ENCODE measurements around the gene PTH1R. TPM values are rescaled to one million over a fixed set of nuclear protein-coding genes. Genes with fewer than 3 reads are reported as not detected.

PTH1R gene
- total RNA-seq, 4 donors from 2014 or later, result 0.40 to 1.9 (median 1.5) TPM

DNA sequence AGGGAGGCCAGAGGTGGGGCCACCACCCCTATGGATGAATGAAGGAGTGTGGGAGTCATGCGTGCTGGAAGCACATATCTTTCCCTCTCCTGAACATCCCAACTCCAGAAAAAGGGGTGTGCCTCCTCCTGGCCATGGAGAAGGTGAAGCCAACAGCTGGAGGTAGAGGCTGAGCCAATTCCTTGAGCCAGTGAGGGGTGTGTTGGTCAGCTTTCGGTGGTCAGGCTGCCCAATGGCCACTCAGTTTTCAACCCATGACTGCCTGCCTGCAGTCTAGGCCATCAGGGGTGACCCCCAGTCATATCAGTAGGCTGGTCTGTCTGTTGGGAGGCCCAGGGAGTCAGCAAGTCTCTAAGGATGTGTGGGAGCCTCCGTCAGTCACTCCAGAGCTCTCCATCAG lies 13.6 kb downstream of the PTH1R start:
- 79 to 92% methylated on average over 2 to 3 of the region's 3 CpGs for WGBS, 2 donors
- H3K36me3 ChIP-seq, result no peaks in the 10 kb centered on the region
- no peak overlapping the region for H3K4me3 ChIP-seq
- TF ChIP-seq, protein P1, sequence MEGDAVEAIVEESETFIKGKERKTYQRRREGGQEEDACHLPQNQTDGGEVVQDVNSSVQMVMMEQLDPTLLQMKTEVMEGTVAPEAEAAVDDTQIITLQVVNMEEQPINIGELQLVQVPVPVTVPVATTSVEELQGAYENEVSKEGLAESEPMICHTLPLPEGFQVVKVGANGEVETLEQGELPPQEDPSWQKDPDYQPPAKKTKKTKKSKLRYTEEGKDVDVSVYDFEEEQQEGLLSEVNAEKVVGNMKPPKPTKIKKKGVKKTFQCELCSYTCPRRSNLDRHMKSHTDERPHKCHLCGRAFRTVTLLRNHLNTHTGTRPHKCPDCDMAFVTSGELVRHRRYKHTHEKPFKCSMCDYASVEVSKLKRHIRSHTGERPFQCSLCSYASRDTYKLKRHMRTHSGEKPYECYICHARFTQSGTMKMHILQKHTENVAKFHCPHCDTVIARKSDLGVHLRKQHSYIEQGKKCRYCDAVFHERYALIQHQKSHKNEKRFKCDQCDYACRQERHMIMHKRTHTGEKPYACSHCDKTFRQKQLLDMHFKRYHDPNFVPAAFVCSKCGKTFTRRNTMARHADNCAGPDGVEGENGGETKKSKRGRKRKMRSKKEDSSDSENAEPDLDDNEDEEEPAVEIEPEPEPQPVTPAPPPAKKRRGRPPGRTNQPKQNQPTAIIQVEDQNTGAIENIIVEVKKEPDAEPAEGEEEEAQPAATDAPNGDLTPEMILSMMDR (IDR thresholded peaks at IDR 0.05), result no peak
- no peak for TF ChIP-seq POLR2A (IDR thresholded peaks at IDR 0.05)
- DNase-seq, result no peak
- intact Hi-C loops (cut with DNase I), result loop anchor here (5.0 kb wide), 1 partner anchor 184 kb away; no protein-coding TSS in a partner anchor
- no peaks in the 10 kb centered on the region for H3K9me3 ChIP-seq
- H3K27ac ChIP-seq, result no peak overlapping the region
- peaks cover 0 to 65% (median 0%) of the 10 kb centered on the region in 4 donors for H3K27me3 ChIP-seq
- peaks cover 8 to 30% (median 10%) of the 10 kb centered on the region in 3 donors for H3K4me1 ChIP-seq

DNA sequence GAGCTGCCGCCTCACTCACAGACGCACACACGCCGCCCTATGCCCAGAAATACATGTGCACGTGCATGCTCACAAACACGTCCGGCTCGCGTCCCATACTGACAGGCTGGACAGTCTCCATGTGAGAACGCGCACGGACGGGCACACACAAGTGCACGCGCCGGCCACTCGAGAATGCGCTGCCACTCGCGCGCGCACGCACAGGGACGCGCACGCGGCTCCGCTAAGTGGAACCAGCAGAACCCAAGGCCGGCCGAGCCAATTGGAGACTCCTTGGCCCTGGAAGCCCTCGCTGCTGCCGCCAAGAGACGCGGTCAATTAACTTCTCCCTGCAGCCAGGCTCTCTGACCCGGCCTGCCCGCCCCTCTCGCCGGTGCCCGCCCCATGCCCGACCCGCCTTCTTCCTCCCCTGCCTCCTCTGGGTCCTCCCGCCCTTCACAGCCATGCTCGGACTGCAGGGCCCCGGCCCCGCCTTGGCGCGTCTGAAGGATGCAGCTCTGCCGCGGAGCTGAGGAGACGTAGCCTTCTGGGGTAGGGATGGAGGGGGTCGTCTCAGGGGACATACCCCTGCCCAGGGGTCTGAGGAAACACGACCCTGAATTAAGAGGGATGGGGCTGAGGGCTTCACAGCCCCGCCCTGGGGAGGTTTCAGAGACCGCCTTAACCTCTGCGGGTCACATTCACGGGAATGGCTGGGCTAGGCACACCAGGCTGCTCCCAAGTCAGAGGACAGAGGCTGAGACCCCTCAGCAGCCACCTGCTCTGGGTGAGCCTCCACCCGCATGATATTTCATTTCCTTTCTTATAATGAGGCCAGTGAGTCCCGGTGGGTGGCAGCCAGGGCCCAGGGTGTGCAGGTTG lies 15.0 kb downstream of the PTH1R start:
- Histone ChIP-seq H3K27ac (no peak overlapping the region), H3K9me3 (no peaks in the 10 kb centered on the region), H3K4me1 (peaks cover 8 to 30% (median 10%) of the 10 kb centered on the region in 3 donors), H3K4me3 (peak overlapping the region; percentile 12 to 62 (median 36)), H3K36me3 (no peaks in the 10 kb centered on the region), H3K27me3 (peaks cover 0 to 68% (median 0%) of the 10 kb centered on the region in 4 donors)
- no peak for DNase-seq
- intact Hi-C loops (cut with DNase I), result loop anchor here (5.0 kb wide), 1 partner anchor 185 kb away; no protein-coding TSS in a partner anchor
- 0 to 10% methylated on average over 4 to 18 of the region's 58 CpGs for WGBS, 2 donors
- TF ChIP-seq, protein P1 (IDR thresholded peaks at IDR 0.05), result peak in 1 of 6 experiments; percentile 4
- TF ChIP-seq POLR2A (IDR thresholded peaks at IDR 0.05), result no peak

DNA sequence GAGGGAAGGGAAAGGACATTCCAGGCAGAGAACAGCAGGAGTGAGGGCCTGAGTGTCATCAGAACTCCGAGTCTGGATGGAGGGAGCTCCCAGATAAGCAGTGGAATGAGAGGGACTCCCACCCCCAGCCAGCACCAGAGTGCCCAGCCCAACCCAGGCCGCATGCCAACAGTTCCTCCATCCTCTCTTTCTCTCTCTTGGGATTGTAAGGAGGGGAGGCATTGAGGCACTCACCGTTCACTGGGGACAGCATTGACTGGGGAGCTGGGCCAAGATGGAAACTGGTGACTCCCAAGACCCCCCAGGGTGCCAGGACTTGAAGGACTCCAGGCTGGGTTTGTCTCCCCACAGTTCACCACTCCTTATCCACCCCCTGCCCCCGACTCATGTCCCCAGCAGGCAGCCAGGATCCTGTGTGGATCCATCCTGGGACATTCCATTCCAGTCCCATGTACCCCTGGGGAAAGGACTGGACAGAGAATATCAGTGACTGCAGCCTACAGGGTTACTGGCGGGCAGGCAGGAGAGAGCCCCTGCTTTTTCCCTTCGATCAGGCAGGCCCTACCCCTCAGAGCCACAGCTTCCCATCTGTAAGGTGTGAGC lies 15.7 kb downstream of the PTH1R start:
- intact Hi-C loops (cut with DNase I), result loop anchor here (5.0 kb wide), 1 partner anchor 186 kb away; no protein-coding TSS in a partner anchor
- no peak for DNase-seq
- H3K27me3 ChIP-seq, result peaks cover 0 to 75% (median 0%) of the 10 kb centered on the region in 4 donors
- H3K4me1 ChIP-seq, result peaks cover 9 to 32% (median 10%) of the 10 kb centered on the region in 3 donors
- H3K27ac ChIP-seq, result no peak overlapping the region
- no peaks in the 10 kb centered on the region for H3K36me3 ChIP-seq
- 0 to 38% methylated on average over 1 to 3 of the region's 6 CpGs for WGBS, 2 donors
- no peaks in the 10 kb centered on the region for H3K9me3 ChIP-seq
- peak overlapping the region in 1 of 4 donors; percentile 62 for H3K4me3 ChIP-seq
- no peak for TF ChIP-seq POLR2A (IDR thresholded peaks at IDR 0.05)

DNA sequence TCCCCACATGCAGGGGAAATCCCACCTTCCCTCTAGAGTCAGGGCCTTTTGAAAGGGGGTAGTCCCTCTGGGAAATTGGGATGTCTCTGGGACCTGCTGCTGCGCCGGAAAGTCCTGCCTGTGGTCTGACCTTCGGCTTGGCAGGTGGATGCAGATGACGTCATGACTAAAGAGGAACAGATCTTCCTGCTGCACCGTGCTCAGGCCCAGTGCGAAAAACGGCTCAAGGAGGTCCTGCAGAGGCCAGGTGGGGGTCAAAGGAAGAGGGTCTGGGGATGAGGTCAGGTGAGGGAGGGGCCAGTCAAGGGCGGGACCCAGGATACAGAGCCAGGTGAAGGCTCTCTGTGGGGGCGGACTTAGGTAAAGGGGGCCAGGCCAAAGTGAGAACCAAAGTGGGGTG lies 16.2 kb downstream of the PTH1R start:
- intact Hi-C loops (cut with DNase I), result loop anchor here (5.0 kb wide), 1 partner anchor 186 kb away; no protein-coding TSS in a partner anchor
- Histone ChIP-seq H3K36me3 (no peaks in the 10 kb centered on the region), H3K4me3 (no peak overlapping the region), H3K27ac (no peak overlapping the region), H3K9me3 (no peaks in the 10 kb centered on the region), H3K4me1 (peaks cover 10 to 37% (median 13%) of the 10 kb centered on the region in 3 donors), H3K27me3 (peaks cover 0 to 78% (median 0%) of the 10 kb centered on the region in 4 donors)
- WGBS, 2 donors, result 40 to 63% methylated on average over 4 to 6 of the region's 9 CpGs
- TF ChIP-seq POLR2A (IDR thresholded peaks at IDR 0.05), result no peak
- TF ChIP-seq, protein P1 (IDR thresholded peaks at IDR 0.05), result no peak
- no peak for DNase-seq

DNA sequence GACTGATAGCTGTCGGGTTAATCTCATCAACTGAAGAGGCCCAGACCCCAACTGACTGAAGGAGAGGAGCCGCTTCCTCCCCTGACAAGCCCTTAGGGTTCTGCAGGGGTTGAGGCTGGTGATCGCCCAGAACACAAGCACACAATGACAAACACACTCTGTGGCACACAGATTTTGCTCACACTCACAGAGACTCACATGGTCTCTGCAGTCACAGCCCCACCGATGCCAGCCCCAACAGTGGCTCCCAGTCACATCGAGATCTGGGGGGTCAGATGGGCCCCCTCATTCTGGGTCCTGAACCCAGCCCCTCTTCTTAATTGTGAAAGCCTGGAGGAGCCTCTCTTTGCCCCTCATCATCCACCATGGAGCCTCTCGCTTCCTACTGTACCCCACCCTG lies 16.7 kb downstream of the PTH1R start:
- no peak overlapping the region for H3K4me3 ChIP-seq
- no peaks in the 10 kb centered on the region for H3K9me3 ChIP-seq
- no peak overlapping the region for H3K27ac ChIP-seq
- TF ChIP-seq POLR2A (IDR thresholded peaks at IDR 0.05), result no peak
- intact Hi-C loops (cut with DNase I), result loop anchor here (5.0 kb wide), 1 partner anchor 187 kb away; no protein-coding TSS in a partner anchor
- DNase-seq, result no peak
- H3K27me3 ChIP-seq, result peaks cover 0 to 78% (median 0%) of the 10 kb centered on the region in 4 donors
- 83% methylated on average over 5 of the region's 6 CpGs; no CpG with 5 or more reads in 1 of the 2 donors for WGBS, 2 donors
- H3K4me1 ChIP-seq, result peaks cover 14 to 41% (median 15%) of the 10 kb centered on the region in 3 donors
- no peaks in the 10 kb centered on the region for H3K36me3 ChIP-seq

Data from esophagus squamous epithelium (tissue), 5 donors.